ENCODE data around the gene OR10D3. TPM values are rescaled to one million over a fixed set of nuclear protein-coding genes. Genes with fewer than 3 reads are reported as not detected.

Gene OR10D3
- total and polyA plus RNA-seq, 2 of the 8 experiments (the other 6 are each of a cell fraction or from before 2014, with no cell fraction given), result not detected

- Histone ChIP-seq H4K8ac (ENCODE audit: extremely low read depth, insufficient read depth, low read length) (no peak overlapping the region; the same call in 1 of the 2 replicates), H3K18ac (ENCODE audit: extremely low read depth, low read length) (no peak overlapping the region), H2BK20ac (ENCODE audit: low read length) (no peak overlapping the region), H3K4ac (replicated peaks; ENCODE audit: insufficient read length, low read depth, low read length) (no peak overlapping the region), H3K9ac (replicated peaks in 1 of 4; ENCODE audit: extremely low read depth in 1 of 4, low read depth in 3 of 4, low read length in 3 of 4) (no peak overlapping the region), H3K4me1 (replicated peaks in 1 of 4; ENCODE audit: control insufficient read depth in 3 of 4, insufficient read depth in 4 of 4, low read length in 3 of 4) (no peaks in the 10 kb centered on the region), H3K36me3 (ENCODE audit: control insufficient read depth in 2 of 4, insufficient read depth in 4 of 4, low read length in 3 of 4) (no peaks in the 10 kb centered on the region), H3K79me2 (ENCODE audit: control insufficient read depth in 1 of 2, insufficient read depth in 2 of 2, low read length in 2 of 2) (no peaks in the 10 kb centered on the region), H4K5ac (ENCODE audit: insufficient read length, low read depth, low read length) (no peak overlapping the region), H3K79me1 (ENCODE audit: low read depth, low read length) (no peaks in the 10 kb centered on the region), H4K91ac (replicated peaks; ENCODE audit: insufficient read length, low read length) (no peak overlapping the region), H3K23ac (ENCODE audit: insufficient read length) (no peak overlapping the region), H4K20me1 (replicated peaks in 1 of 2; ENCODE audit: control insufficient read depth in 1 of 2, insufficient read depth in 2 of 2, low read length in 2 of 2) (no peaks in the 10 kb centered on the region), H2AFZ (ENCODE audit: low read length) (no peak overlapping the region), H3K4me3 (ENCODE audit: extremely low read depth in 1 of 4, insufficient read depth in 2 of 4, low read depth in 3 of 4, low read length in 4 of 4) (no peak overlapping the region), H3K9me3 (ENCODE audit: insufficient read depth in 2 of 2, low read depth in 1 of 2, low read length in 1 of 2) (no peaks in the 10 kb centered on the region), H3K23me2 (ENCODE audit: low read depth, low read length) (no peaks in the 10 kb centered on the region), H2BK15ac (ENCODE audit: low read length) (no peak overlapping the region), H3K56ac (replicated peaks; ENCODE audit: insufficient read length, low read depth, low read length) (no peak overlapping the region), H2BK120ac (replicated peaks; ENCODE audit: low read depth, low read length) (no peak overlapping the region), H3K14ac (ENCODE audit: insufficient read length) (no peak overlapping the region), H2AK5ac (ENCODE audit: low read depth, low read length) (no peak overlapping the region), H2BK5ac (ENCODE audit: low read depth, low read length) (no peak overlapping the region), H3K27me3 (replicated peaks in 1 of 4; ENCODE audit: control insufficient read depth in 3 of 4, extremely low read depth in 1 of 4, insufficient read depth in 3 of 4, low read length in 3 of 4) (no peaks in the 10 kb centered on the region), H3K27ac (ENCODE audit: low read depth, low read length) (no peak overlapping the region), H3K4me2 (ENCODE audit: insufficient read depth in 1 of 2, low read depth in 2 of 2, low read length in 2 of 2) (no peak overlapping the region), H2BK12ac (ENCODE audit: low read depth, low read length) (no peak overlapping the region)
- WGBS, 2 experiments (ENCODE audit: extremely low coverage in 1 of 2, insufficient coverage in 1 of 2, insufficient read length in 1 of 2, insufficient replicate concordance in 2 of 2, low coverage in 1 of 2, low lambda C conversion rate in 2 of 2, missing lambda C conversion rate in 1 of 2), result 91% methylated on average over 8 of the region's 16 CpGs; no CpG with 5 or more reads in 1 of the 2 experiments
- no peak for DNase-seq (ENCODE audit: low read depth in 1 of 2, low spot score in 2 of 2)
- no peak for TF ChIP-seq MAFK (IDR thresholded peaks at IDR 0.05; ENCODE audit: low read depth, low read length)
- ChIA-PET POLR2A (ENCODE audit: partially characterized antibody) (no interaction called here), CTCF (ENCODE audit: partially characterized antibody) (interaction anchor here (1.0 to 1.6 kb wide), 2 partner anchors 9 to 131 kb away, joined by 3 to 5 read pairs; no protein-coding TSS in a partner anchor)
- FAIRE-seq, result no peak
Measured at GRCh38 chr11:124200671-124201070, 17.5 kb downstream of the OR10D3 start.
